Measurements from ENCODE around the gene PRRT4. TPM values are rescaled to one million over a fixed set of nuclear protein-coding genes. Genes with fewer than 3 reads are reported as not detected.

PRRT4 gene
- total and polyA plus RNA-seq, 5 donors, result 0.34 to 1.1 (median 0.84) TPM

GRCh38 chr7:128394904-128395496, 33.5 kb upstream of the PRRT4 start:
- ATAC-seq, result no peak
- H3K4me3 ChIP-seq (ENCODE audit: low read length), result no peak overlapping the region
- intact Hi-C loops (cut with DNase I), result no loop called here
- peak in 1 of 3 donors; percentile 48 for DNase-seq
- no peaks in the 10 kb centered on the region for H3K4me1 ChIP-seq (ENCODE audit: control insufficient read depth, insufficient read depth, low read length)
- H3K27me3 ChIP-seq (ENCODE audit: control insufficient read depth, insufficient read depth), result no peaks in the 10 kb centered on the region
- H3K27ac ChIP-seq (ENCODE audit: low read length), result no peak overlapping the region
- no peaks in the 10 kb centered on the region for H3K9me3 ChIP-seq (ENCODE audit: control insufficient read depth, low read length)
- WGBS, result 93% methylated on average over 16 of the region's 16 CpGs

GRCh38 chr7:128393526-128394330, 32.2 kb upstream of the PRRT4 start:
- Histone ChIP-seq H3K4me1 (ENCODE audit: control insufficient read depth, insufficient read depth, low read length) (no peaks in the 10 kb centered on the region), H3K9me3 (ENCODE audit: control insufficient read depth, low read length) (no peaks in the 10 kb centered on the region), H3K27ac (ENCODE audit: low read length) (no peak overlapping the region), H3K4me3 (ENCODE audit: low read length) (no peak overlapping the region), H3K27me3 (ENCODE audit: control insufficient read depth, insufficient read depth) (no peaks in the 10 kb centered on the region)
- peak in 1 of 3 donors; percentile 47 for DNase-seq
- ATAC-seq, result no peak
- WGBS, result 93% methylated on average over 23 of the region's 23 CpGs
- intact Hi-C loops (cut with DNase I), result no loop called here

GRCh38 chr7:128392446-128393327, 31.2 kb upstream of the PRRT4 start:
- H3K9me3 ChIP-seq (ENCODE audit: control insufficient read depth, low read length), result no peaks in the 10 kb centered on the region
- DNase-seq (peak in 1 of 3 donors; percentile 47), ATAC-seq (no peak)
- H3K4me1 ChIP-seq (ENCODE audit: control insufficient read depth, insufficient read depth, low read length), result no peaks in the 10 kb centered on the region
- no peaks in the 10 kb centered on the region for H3K27me3 ChIP-seq (ENCODE audit: control insufficient read depth, insufficient read depth)
- no peak overlapping the region for H3K27ac ChIP-seq (ENCODE audit: low read length)
- WGBS, result 92% methylated on average over 18 of the region's 18 CpGs
- intact Hi-C loops (cut with DNase I), result no loop called here
- H3K4me3 ChIP-seq (ENCODE audit: low read length), result no peak overlapping the region

DNA sequence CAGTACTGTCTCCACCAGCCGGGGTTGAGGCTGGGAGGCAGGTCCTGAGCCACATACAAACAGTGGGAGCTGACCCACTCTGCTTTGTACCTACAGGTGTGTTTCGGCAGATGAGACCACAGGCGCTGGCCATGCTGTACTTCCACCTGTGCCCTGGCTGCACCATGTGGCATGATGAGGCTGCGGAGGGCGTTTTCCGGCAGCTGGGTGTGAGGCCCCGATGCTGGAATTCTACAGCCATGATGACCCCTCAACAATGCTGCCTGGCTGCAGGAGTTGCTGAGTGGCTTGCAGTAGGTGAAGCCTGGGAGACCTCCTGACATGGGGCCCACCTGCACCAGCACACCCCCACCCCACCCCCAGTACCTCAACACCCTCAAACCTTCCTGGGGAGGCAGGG, 30.3 kb upstream of the PRRT4 start:
- H3K27ac ChIP-seq (ENCODE audit: low read length), result no peak overlapping the region
- ATAC-seq (no peak), DNase-seq (no peak)
- WGBS, result 93% methylated on average over 7 of the region's 7 CpGs
- H3K27me3 ChIP-seq (ENCODE audit: control insufficient read depth, insufficient read depth), result no peaks in the 10 kb centered on the region
- H3K4me1 ChIP-seq (ENCODE audit: control insufficient read depth, insufficient read depth, low read length), result no peaks in the 10 kb centered on the region
- H3K9me3 ChIP-seq (ENCODE audit: control insufficient read depth, low read length), result no peaks in the 10 kb centered on the region
- intact Hi-C loops (cut with DNase I), result no loop called here
- H3K4me3 ChIP-seq (ENCODE audit: low read length), result no peak overlapping the region

- 76% methylated on average over 3 of the region's 3 CpGs for WGBS
- no peak for DNase-seq
- H3K4me3 ChIP-seq (ENCODE audit: low read length), result no peak overlapping the region
- H3K27ac ChIP-seq (ENCODE audit: low read length), result no peak overlapping the region
- H3K4me1 ChIP-seq (ENCODE audit: control insufficient read depth, insufficient read depth, low read length), result no peaks in the 10 kb centered on the region
- no peaks in the 10 kb centered on the region for H3K27me3 ChIP-seq (ENCODE audit: control insufficient read depth, insufficient read depth)
- intact Hi-C loops (cut with DNase I), result no loop called here
- no peak for ATAC-seq
- H3K9me3 ChIP-seq (ENCODE audit: control insufficient read depth, low read length), result no peaks in the 10 kb centered on the region
Measured at GRCh38 chr7:128390871-128391565, 29.5 kb upstream of the PRRT4 start.

GRCh38 chr7:128389618-128390329, 28.3 kb upstream of the PRRT4 start:
- 80% methylated on average over 9 of the region's 9 CpGs for WGBS
- H3K9me3 ChIP-seq (ENCODE audit: control insufficient read depth, low read length), result no peaks in the 10 kb centered on the region
- no peak overlapping the region for H3K4me3 ChIP-seq (ENCODE audit: low read length)
- H3K27me3 ChIP-seq (ENCODE audit: control insufficient read depth, insufficient read depth), result no peaks in the 10 kb centered on the region
- no peaks in the 10 kb centered on the region for H3K4me1 ChIP-seq (ENCODE audit: control insufficient read depth, insufficient read depth, low read length)
- intact Hi-C loops (cut with DNase I), result loop anchor here (5.0 kb wide), 2 partner anchors 37 to 42 kb away; no protein-coding TSS in a partner anchor
- no peak for ATAC-seq
- H3K27ac ChIP-seq (ENCODE audit: low read length), result no peak overlapping the region
- peak in 1 of 3 donors; percentile 47 for DNase-seq

- H3K4me3 ChIP-seq (ENCODE audit: low read length), result no peak overlapping the region
- ATAC-seq, result no peak
- H3K27me3 ChIP-seq (ENCODE audit: control insufficient read depth, insufficient read depth), result no peaks in the 10 kb centered on the region
- intact Hi-C loops (cut with DNase I), result loop anchor here (5.0 kb wide), 2 partner anchors 37 to 42 kb away; no protein-coding TSS in a partner anchor
- 36% methylated on average over 2 of the region's 2 CpGs for WGBS
- no peak overlapping the region for H3K27ac ChIP-seq (ENCODE audit: low read length)
- no peaks in the 10 kb centered on the region for H3K9me3 ChIP-seq (ENCODE audit: control insufficient read depth, low read length)
- H3K4me1 ChIP-seq (ENCODE audit: control insufficient read depth, insufficient read depth, low read length), result no peaks in the 10 kb centered on the region
- no peak for DNase-seq
Measured at GRCh38 chr7:128389085-128389617, 27.7 kb upstream of the PRRT4 start.

GRCh38 chr7:128388145-128388485, 26.6 kb upstream of the PRRT4 start:
- H3K9me3 ChIP-seq (ENCODE audit: control insufficient read depth, low read length), result no peaks in the 10 kb centered on the region
- no peaks in the 10 kb centered on the region for H3K27me3 ChIP-seq (ENCODE audit: control insufficient read depth, insufficient read depth)
- no peak for ATAC-seq
- intact Hi-C loops (cut with DNase I), result loop anchor here (5.0 kb wide), 2 partner anchors 36 to 41 kb away; no protein-coding TSS in a partner anchor
- no peak overlapping the region for H3K4me3 ChIP-seq (ENCODE audit: low read length)
- H3K27ac ChIP-seq (ENCODE audit: low read length), result no peak overlapping the region
- DNase-seq, result no peak
- no peaks in the 10 kb centered on the region for H3K4me1 ChIP-seq (ENCODE audit: control insufficient read depth, insufficient read depth, low read length)
- WGBS, result 45% methylated on average over 3 of the region's 3 CpGs

- Histone ChIP-seq H3K4me3 (ENCODE audit: low read length) (no peak overlapping the region), H3K27ac (ENCODE audit: low read length) (no peak overlapping the region), H3K4me1 (ENCODE audit: control insufficient read depth, insufficient read depth, low read length) (no peaks in the 10 kb centered on the region), H3K27me3 (ENCODE audit: control insufficient read depth, insufficient read depth) (no peaks in the 10 kb centered on the region), H3K9me3 (ENCODE audit: control insufficient read depth, low read length) (no peaks in the 10 kb centered on the region)
- DNase-seq (peak; percentile 87 to 94 (median 91)), ATAC-seq (peak; percentile 87 to 91)
- WGBS, result 19% methylated on average over 24 of the region's 24 CpGs
- intact Hi-C loops (cut with DNase I), result loop anchor here (5.0 kb wide), 2 partner anchors 35 to 40 kb away; no protein-coding TSS in a partner anchor
Measured at GRCh38 chr7:128387216-128388144, 26.0 kb upstream of the PRRT4 start.

Data from right cardiac atrium (tissue), 5 donors.